H4 (cell line): ENCODE results near the gene RBM25. TPM values are rescaled to one million over a fixed set of nuclear protein-coding genes. Genes with fewer than 3 reads are reported as not detected.
A peak's percentile ranks its signal among the peaks of the same experiment; 100 is the strongest.

Experiments used
- DNase-seq: peaks from one replicate; pipeline ENCODE4 v3.0.0-alpha.2; 2015; ENCODE audit warnings: low spot score
- total RNA-seq: library from RNA; depleted of rRNA; stranded (reverse); fragments of >200 nt; shearing (Covaris generic); gene quantifications from 2 replicates; pipeline ENCODE4 v1.2.3, GENCODE V29; 2014

The RBM25 gene
- total RNA-seq, 1 experiment from 2014 or later: 22.5 TPM

DNA sequence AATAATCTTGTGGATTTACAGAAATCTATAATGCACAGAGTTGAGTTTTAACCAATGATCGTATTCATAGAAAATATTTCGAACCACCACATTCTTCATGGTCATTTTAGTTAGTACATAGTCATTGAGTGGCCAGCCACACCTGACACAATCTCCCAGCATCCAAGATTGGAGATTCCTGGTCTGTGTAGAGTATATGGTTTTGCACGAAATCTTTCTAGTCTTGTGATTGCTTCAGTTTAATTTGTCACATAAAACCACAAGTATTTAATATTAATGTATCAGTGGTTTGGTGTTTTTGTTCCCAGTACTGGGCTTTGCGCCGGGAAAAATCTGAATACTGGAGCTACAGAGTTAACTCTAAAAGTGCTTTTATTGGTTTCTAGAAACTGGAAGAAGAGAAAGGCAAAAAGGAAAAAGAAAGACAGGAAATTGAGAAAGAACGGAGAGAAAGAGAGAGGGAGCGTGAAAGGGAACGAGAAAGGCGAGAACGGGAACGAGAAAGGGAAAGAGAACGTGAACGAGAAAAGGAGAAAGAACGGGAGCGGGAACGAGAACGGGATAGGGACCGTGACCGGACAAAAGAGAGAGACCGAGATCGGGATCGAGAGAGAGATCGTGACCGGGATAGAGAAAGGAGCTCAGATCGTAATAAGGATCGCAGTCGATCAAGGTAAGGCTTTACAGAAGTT, 44.6 kb downstream of the RBM25 start:
- no peak for DNase-seq

DNA sequence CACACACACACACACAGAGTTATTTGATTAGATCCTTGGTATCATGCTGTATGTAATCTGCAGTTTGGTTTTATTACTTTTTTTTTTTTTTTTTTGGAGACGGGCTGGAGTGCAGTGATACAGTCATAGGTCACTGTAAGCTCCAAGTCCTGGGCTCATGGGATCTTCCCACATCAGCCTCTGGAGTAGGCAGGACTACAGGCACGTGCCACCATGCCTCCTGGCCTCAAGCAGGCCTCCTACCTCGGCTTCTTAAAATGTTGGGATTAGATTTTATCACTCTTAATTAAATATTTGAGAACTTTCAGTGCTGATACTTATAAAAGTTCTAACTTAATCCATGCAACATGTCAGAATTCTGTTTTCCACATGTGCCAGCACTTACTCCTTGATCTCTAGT, 46.7 kb downstream of the RBM25 start:
- DNase-seq: no peak

DNA sequence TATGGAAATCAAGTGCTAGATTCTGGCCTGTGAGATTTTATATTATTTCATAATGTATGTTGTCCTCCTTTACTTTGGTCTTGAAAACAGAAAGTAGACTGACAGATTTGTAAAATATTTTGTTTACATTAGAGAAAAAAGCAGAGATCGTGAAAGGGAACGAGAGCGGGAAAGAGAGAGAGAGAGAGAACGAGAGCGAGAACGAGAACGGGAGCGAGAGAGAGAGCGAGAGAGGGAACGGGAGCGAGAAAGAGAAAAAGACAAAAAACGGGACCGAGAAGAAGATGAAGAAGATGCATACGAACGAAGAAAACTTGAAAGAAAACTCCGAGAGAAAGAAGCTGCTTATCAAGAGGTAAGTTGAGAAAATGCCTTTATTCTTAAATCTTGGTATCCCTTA, 47.4 kb downstream of the RBM25 start:
- no peak for DNase-seq

DNA sequence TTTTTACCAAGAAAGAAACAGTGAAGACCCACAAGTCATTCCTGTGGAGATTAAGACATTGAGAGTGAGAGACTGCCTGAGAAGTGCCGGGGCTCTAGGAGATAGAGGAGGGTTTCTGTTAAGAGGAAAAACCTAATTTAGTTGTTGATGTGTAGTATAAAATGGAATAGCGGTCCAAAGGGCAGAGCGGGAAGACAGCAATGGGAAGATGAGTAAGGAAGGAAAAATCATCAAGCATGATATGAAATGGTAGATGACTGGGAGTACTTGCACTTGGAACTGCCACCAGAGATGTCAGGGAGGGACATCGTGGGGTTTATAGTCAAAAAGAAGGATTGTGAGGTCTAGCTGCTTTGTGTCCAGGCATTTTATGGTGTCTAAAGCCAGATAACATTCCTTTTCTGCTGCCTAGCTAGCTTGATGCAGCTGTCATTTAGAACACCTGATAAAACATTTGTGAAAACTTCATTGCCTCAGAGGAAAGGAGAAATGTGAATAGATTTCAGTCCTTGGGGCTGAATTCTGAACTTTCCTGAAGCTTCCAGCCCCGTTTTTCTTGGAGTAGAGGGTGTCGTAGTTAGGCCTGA, 57.8 kb downstream of the RBM25 start:
- DNase-seq: no peak

DNA sequence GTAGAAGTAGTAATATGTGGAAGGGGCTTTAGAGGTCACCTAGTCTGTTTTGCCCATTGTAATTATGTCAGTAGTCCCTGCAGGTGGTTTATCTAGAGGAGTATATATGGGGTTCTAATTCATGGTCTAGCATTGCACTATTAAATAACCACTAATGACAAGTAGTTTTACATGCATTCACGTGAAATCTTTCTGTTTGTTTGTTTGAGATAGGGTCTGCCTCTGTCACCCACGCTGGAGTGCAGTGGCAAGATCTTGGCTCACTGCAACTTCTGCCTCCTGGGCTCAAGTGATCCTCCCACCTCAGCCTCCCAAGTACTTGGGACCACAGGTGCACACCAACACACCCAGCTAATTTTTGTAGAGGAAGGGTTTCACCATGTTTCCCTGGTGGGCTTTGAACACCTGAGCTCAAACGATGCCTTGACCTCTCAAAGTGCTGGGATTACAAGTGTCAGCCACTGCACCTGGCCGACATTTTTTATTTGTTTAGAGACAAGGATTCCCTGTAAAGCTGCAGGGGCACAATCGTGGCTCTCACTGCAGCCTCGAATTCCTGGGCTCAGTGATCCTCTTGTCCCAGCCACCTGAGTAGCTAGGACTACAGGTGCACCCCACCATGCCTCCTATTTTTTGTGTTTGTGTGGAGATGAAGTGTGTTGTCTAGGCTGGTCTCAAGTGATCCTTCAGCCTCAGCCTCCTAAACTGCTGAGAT, 66.0 kb downstream of the RBM25 start:
- DNase-seq: no peak

DNA sequence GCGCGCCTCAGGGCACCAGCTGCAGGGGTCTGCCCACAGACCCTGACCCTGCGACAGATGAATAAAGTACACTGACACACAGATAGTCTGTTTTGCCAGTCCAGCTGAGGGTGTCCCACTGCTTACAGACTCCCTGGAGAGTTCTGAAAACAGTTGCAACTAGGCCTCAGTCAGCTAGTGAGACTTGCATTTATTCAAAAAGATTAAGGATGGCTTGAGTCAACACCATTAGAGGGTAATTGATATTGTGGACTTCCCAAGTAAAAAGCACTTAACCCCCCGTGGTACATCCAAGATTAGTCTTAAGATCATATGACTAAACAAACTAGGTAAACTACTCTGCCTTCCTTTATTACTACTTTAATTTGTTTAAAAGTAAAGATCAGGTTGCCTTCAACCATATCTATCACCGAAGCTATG, 66.8 kb downstream of the RBM25 start:
- DNase-seq: no peak

DNA sequence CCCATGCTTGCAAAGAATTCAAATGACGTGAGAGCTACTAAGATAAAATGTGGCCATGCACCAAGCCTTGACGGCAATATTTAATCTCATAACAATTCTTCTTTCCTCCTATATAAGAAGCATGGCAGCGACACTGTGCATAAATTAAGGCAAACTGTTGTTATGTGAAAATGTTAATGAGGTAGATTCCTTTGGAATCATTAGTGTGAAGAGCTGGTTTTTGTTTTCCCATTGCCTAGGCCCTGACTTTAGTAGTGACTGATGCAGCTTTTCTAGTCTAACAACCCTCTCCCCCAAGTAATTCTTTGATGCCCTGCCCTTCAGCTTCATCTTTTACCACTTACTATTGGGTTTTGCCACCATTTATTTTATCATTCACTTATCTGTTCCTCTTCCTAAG, 67.4 kb downstream of the RBM25 start:
- DNase-seq: no peak

DNA sequence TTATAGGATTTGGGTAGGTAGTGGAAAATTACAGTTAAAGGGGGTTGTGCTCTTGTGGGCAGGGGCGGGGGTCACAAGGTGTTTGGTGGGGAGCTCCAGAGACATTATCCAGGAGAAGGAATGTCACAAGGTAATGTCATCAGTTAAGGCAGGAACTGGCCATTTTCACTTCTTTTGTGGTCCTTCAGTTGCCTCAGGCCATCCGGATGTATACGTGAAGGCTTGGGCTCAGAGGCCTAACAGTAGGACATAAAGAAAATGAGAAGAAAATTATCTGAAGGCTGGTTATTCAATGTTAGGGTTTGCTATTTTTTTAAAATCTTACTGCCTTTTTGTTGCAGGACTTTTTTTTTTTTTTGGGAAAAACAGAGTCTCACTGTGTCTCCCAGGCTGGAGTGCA, 75.5 kb downstream of the RBM25 start:
- DNase-seq: no peak

DNA sequence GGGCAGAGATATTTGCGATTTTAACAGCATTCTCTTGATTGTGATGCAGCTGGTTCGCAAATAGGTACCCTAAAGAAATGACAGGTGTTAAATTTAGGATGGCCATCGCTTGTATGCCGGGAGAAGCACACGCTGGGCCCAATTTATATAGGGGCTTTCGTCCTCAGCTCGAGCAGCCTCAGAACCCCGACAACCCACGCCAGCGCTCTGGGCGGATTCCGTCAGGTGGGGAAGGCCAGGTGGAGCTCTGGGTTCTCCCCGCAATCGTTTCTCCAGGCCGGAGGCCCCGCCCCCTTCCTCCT, 77.7 kb downstream of the RBM25 start:
- DNase-seq: no peak

DNA sequence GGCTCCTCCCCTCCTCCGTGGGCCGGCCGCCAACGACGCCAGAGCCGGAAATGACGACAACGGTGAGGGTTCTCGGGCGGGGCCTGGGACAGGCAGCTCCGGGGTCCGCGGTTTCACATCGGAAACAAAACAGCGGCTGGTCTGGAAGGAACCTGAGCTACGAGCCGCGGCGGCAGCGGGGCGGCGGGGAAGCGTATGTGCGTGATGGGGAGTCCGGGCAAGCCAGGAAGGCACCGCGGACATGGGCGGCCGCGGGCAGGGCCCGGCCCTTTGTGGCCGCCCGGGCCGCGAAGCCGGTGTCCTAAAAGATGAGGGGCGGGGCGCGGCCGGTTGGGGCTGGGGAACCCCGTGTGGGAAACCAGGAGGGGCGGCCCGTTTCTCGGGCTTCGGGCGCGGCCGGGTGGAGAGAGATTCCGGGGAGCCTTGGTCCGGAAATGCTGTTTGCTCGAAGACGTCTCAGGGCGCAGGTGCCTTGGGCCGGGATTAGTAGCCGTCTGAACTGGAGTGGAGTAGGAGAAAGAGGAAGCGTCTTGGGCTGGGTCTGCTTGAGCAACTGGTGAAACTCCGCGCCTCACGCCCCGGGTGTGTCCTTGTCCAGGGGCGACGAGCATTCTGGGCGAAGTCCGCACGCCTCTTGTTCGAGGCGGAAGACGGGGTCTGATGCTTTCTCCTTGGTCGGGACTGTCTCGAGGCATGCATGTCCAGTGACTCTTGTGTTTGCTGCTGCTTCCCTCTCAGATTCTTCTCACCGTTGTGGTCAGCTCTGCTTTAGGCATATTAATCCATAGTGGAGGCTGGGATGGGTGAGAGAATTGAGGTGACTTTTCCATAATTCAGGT, 78.3 kb downstream of the RBM25 start, which contains the start of gene PSEN1:
TSS of gene PSEN1 (plus strand) at position 121 of the 839 bp plus-strand sequence. CDS start 11,513 bp downstream, outside the sequence.
- DNase-seq: peak; percentile 82

DNA sequence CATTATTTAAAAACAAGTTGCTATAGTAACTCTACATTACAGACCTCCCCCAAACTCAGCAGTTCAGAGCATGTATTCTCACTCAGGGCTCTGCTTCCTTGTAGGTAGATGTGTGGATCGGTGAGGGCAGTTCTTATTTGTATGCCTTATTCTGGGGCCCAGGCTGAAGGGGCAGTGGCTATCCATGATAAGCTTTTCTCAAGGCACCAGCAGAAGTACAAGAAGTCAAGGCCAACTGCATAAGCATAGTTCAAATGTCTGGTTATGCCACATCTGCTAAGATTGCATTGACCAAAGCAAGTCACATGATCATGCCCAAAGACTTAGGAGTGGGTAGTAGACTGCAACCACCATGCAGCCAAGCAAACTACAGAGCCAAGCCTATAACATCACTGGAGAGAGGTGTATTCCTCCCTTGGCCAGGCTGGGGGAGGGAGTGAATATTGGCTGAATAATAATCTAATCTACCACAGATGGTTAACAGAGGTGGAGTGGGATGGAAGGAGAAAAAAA, 82.5 kb downstream of the RBM25 start:
- DNase-seq: no peak

DNA sequence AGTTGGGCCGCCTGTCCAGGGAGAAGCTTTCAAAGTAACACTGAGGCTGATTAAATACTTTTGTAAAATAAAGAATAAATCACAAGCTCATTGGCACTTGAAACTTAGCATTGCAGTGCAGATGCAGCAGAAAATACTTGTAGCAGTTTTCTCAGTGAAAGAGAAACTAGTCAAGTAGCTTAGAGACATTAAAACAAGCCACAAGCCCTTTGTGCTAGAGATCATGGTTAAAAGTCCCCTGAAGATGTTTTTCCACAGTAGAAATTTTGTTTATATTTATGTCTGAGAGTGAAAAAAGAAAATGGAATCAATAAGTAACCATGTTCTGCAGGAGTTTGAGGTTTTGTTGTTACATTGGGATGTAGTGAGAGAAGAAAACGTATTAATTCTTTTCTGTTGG, 83.9 kb downstream of the RBM25 start:
- no peak for DNase-seq

DNA sequence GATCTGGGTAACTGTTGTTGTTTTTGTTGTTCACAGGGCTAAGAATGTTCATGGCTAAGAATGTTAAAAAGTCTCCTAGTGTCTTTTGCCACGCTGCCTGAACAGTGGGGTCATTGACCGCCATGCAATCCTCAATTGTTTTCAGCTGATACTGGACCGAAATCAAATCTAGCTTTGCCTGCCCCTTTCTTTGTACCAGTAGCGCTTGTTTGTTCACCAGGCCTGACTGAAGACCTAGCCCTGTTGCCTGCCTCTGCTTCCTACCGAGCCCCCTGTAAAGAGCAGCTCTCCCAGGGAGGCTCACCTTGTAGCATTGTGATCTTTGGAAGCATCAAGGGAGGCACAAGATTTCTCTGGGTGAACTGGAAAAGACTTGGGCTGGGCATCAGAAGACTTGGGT, 84.7 kb downstream of the RBM25 start:
- DNase-seq: no peak

DNA sequence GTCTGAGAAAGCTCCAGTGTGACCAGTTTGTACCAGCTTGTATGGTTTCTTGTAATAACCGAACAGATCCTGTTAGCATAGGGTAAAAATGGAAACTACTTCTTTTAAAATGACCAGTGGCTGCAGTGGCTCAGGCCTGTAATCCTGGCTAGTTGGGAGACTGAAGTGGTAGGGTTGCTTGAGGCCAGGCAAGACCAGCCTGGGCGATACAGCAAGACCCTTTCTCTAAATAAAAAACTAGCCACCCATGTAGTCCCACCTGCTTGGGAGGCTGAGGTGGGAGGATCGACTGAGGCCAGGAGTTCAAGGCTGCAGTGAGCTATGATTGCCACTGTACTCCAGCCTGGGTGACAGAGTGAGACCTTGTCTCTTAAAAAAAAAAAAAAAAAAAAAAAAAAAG, 85.3 kb downstream of the RBM25 start:
- no peak for DNase-seq

DNA sequence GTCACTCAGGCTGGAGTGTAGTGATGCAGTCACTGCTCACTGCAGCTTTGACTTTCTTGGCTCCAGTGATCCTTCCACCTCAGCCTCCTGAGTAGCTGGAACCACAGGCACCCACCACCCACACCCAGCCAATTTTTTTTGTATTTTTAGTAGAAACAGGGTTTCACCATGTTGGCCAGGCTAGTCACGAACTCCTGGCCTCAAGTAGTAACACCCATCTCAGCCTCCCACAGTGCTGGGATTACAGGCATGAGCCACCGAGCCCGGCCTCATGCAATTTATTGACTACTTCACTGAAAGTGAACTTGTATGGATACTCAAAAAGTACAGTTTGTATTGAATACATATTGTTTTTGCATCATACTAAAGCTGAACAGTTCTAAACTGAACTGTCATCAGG, 87.0 kb downstream of the RBM25 start:
- no peak for DNase-seq

DNA sequence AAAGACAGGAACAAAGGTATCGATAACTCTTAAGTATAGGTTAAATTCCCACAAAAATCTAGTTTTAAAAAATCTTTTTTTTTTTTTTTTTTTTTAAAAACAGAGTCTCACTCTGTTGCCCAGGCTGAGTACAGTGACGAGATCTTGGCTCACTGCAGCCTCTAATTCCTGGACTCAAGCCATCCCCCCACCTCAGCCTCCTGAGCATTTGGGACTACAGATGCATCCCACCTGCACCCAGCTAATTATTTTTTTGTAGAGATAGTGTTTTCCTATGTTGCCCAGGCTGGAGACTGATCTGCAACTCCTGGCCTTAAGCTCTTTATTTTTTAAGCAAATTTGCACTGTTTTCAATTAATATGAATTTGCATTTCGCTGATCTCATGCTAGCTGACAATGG, 87.8 kb downstream of the RBM25 start:
- no peak for DNase-seq

DNA sequence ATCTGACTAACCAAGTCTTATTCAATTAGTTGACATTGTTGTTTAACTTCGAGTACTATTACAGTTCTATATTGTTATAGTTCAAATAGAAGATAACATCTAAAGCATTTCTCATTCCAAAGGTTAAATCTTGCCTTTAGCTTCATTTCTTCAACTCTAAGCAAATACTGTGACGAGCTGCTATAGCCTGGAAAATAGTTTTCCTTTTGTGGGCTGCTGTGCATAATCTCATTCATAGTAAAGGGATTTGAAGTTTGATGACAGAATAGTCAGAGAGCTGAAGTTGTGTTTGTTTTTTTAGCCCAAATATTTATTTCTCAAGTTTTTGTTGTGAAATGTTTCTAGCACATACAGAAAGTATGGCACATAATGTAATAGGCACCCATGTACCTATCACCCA, 91.4 kb downstream of the RBM25 start:
- no peak for DNase-seq

DNA sequence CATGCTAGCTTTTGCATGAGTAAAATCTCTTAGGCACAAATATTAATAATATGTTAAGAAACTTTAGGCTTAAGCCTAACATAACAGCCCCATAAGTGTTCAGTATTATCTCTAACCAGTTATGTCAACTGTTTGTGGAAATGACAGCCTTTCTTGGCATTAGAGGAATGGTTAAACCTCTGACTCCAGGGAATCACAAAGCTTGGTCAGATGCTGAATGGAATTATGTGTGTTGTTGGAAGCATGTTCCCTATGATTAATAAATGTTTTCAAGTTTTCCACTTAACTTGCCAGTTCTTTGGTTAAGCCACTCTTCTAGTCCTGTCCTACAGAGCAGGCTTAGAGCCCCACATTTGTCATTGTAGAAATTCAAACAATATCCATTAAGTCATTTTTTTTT, 94.9 kb downstream of the RBM25 start:
- no peak for DNase-seq

DNA sequence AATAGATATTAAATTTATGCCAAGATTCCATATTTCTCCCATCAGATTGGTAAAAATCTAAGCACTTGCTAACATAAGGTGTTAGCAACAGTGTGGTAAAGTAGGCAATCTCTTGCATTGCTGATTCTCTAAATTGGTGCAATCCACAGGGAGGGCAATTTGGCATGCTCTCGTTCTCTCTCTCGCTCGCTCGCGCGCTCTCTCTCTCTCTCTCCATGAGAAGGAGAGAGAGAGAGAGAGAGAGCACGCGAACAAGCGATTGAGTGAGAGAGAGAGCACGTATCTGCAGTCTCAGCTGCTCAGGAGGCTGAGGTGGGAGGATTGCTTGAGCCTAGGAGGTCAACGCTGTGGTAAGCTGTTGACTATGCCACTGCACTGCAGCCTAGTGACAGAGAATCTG, 103.9 kb downstream of the RBM25 start:
- DNase-seq: no peak

DNA sequence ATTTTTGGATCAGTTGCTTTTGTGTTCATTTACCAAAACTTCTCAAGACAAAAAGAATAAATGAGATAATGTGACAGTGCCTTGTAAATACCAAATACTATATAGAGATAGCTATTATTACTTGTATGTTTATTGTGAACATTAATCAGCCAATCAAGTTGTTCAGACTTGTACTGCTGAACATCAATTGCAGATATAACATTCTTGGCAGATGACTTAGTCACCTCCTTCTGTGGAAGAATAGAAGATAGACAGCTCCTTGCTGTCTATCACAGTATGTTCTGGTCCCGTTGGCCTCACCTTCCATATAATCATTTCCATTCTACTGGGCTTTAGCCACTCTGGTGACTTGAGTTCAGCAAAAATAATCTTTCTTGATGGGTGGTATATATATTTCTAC, 108.1 kb downstream of the RBM25 start:
- DNase-seq: no peak

DNA sequence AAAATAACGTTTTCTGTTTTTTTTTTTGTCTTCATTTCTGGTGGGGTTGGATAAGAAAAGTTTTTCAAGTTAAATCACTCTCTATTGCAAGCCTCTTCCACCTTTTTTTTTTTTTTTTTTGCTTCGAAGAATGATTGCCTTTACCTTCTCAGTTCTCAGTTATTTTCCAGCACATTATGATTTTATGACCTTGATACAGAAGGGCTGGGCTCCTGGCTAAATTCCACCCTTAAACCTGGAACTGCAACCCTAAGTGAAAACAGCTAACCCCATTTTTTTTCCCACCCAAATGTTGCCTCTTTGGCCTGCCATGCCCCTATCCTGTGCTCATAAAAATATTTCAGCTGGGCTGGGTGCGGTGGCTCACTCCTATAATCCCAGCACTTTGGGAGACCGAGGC, 109.4 kb downstream of the RBM25 start:
- no peak for DNase-seq

DNA sequence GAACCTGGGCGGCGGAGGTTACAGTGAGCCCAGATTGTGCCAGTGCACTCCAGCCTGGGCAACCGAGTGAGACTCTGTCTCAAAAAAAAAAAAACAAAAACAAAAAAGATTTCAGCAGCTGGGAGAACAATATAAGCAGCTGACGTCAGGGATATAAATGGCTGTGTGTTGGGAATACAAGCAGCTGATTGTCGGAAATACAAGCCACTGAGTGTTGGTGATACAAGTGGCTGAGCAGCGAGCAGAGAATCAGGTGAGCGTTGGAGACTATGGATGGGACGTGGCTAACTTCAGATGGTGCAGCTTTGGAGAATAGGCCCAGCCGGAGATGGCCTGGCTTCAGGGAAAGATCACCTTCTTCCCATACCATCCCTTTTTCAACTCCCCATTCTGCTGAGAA, 109.9 kb downstream of the RBM25 start:
- no peak for DNase-seq
